Tibial artery (tissue), 4 donors: ENCODE results near the gene FAM43A.

Source experiments
- DNase-seq, 2 donors: peaks; one replicate each; pipeline ENCODE4 v3.0.0-alpha.2; 2019
- H3K27ac ChIP-seq, 2 donors: fragments of 200-600 bp; sonication (generic) in 1 of 2; 1 replicate in 1 of 2; 2 replicates in 1 of 2; pipeline ENCODE4 v1.5.1; 2018 to 2019; ENCODE audit warnings: mild to moderate bottlenecking in 1 of 2
- H3K27me3 ChIP-seq, 2 donors: fragments of 200-600 bp; sonication (generic) in 1 of 2; one replicate each; pipeline versions ENCODE4 v1.5.1 to v1.6.0; 2016 to 2019
- H3K36me3 ChIP-seq, 3 donors: fragments of 200-600 bp; sonication (generic) in 2 of 3; one replicate each; pipeline ENCODE4 v1.5.1; 2016 to 2019; ENCODE audit warnings: mild to moderate bottlenecking in 2 of 3
- H3K4me1 ChIP-seq, 4 donors: fragments of 200-600 bp; sonication (generic) in 2 of 4; 1 replicate in 3 of 4; 2 replicates in 1 of 4; pipeline ENCODE4 v1.5.1; 2016 to 2019
- H3K4me3 ChIP-seq, 2 donors: fragments of 200-600 bp; sonication (generic) in 1 of 2; 1 replicate in 1 of 2; 2 replicates in 1 of 2; pipeline ENCODE4 v1.5.1; 2018 to 2019; ENCODE audit warnings: mild to moderate bottlenecking in 2 of 2
- H3K9me3 ChIP-seq, 3 donors: fragments of 200-600 bp; sonication (generic) in 1 of 3; one replicate each; pipeline ENCODE4 v1.5.1; 2016 to 2019
- CTCF ChIP-seq, 2 experiments: fragments of 200-600 bp in 1 of 2; fragments of 450-650 bp in 1 of 2; IDR thresholded peaks; one replicate each; pipeline ENCODE4 v1.5.1; 2017 to 2019; ENCODE audit warnings: antibody characterized with exemption in 2 of 2, mild to moderate bottlenecking in 1 of 2, moderate library complexity in 1 of 2
- intact Hi-C: fragments of 100-400 bp; cut with DNase I; formaldehyde crosslinking; loops from one replicate; pipeline ENCODE4 v1.15.0; 2023; ENCODE audit warnings: low total_unique reads

Gene FAM43A

GRCh38 chr3:194685718-194686413 is at the start of gene FAM43A:
Gene FAM43A, plus strand, starts transcription at chr3:194685883. Its CDS starts 944 bp downstream, at chr3:194686827.
- no peaks in the 10 kb centered on the region for H3K9me3 ChIP-seq
- intact Hi-C loops: no loop called here
- peak within 1 kb of the TSS; percentile 47 to 77 for H3K27ac ChIP-seq
- peaks cover 0 to 16% of the 10 kb centered on the region in 2 donors for H3K27me3 ChIP-seq
- H3K4me3 ChIP-seq: peak within 1 kb of the TSS; percentile 55 to 59
- no peaks in the 10 kb centered on the region for H3K36me3 ChIP-seq
- peak in 1 of 2 experiments; percentile 19 for TF ChIP-seq CTCF (IDR thresholded peaks at IDR 0.05)
- peaks cover 0 to 41% (median 32%) of the 10 kb centered on the region in 4 donors for H3K4me1 ChIP-seq
- peak; percentile 92 to 95 for DNase-seq

GRCh38 chr3:194637066-194637465 is 48.6 kb upstream of the FAM43A start:
- TF ChIP-seq CTCF (IDR thresholded peaks at IDR 0.05): no peak
- H3K4me3 ChIP-seq: no peak overlapping the region
- peaks cover 0 to 16% (median 8%) of the 10 kb centered on the region in 4 donors for H3K4me1 ChIP-seq
- H3K27me3 ChIP-seq: no peaks in the 10 kb centered on the region
- H3K36me3 ChIP-seq: peaks cover 9 to 24% (median 14%) of the 10 kb centered on the region in 3 donors
- H3K9me3 ChIP-seq: no peaks in the 10 kb centered on the region
- no peak overlapping the region for H3K27ac ChIP-seq
- no peak for DNase-seq
- intact Hi-C loops: no loop called here

GRCh38 chr3:194637541-194638400 is 47.9 kb upstream of the FAM43A start:
- no peak for DNase-seq
- peaks cover 11 to 28% (median 17%) of the 10 kb centered on the region in 3 donors for H3K36me3 ChIP-seq
- TF ChIP-seq CTCF (IDR thresholded peaks at IDR 0.05): no peak
- no peaks in the 10 kb centered on the region for H3K27me3 ChIP-seq
- no peaks in the 10 kb centered on the region for H3K9me3 ChIP-seq
- H3K4me1 ChIP-seq: peaks cover 0 to 14% (median 7%) of the 10 kb centered on the region in 4 donors
- no peak overlapping the region for H3K27ac ChIP-seq
- intact Hi-C loops: no loop called here
- no peak overlapping the region for H3K4me3 ChIP-seq

GRCh38 chr3:194638991-194639605 is 46.6 kb upstream of the FAM43A start:
- no peak for TF ChIP-seq CTCF (IDR thresholded peaks at IDR 0.05)
- no peak for DNase-seq
- intact Hi-C loops: no loop called here
- peaks cover 15 to 41% (median 28%) of the 10 kb centered on the region in 3 donors for H3K36me3 ChIP-seq
- no peak overlapping the region for H3K4me3 ChIP-seq
- peaks cover 0 to 7% (median 6%) of the 10 kb centered on the region in 4 donors for H3K4me1 ChIP-seq
- no peak overlapping the region for H3K27ac ChIP-seq
- H3K9me3 ChIP-seq: no peaks in the 10 kb centered on the region
- no peaks in the 10 kb centered on the region for H3K27me3 ChIP-seq

GRCh38 chr3:194640829-194641228 is 44.9 kb upstream of the FAM43A start:
- intact Hi-C loops: no loop called here
- Histone ChIP-seq H3K36me3 (peaks cover 23 to 58% (median 40%) of the 10 kb centered on the region in 3 donors), H3K4me3 (no peak overlapping the region)

More at GRCh38 chr3:194640829-194641228, 44.9 kb upstream of the FAM43A start:
- Histone ChIP-seq H3K4me1 (peaks cover 0 to 7% (median 6%) of the 10 kb centered on the region in 4 donors), H3K9me3 (no peaks in the 10 kb centered on the region), H3K27me3 (no peaks in the 10 kb centered on the region), H3K27ac (peak overlapping the region; percentile 17 to 55)
- no peak for DNase-seq
- no peak for TF ChIP-seq CTCF (IDR thresholded peaks at IDR 0.05)
